ENCODE measurements around the gene PARD6G.

DNA sequence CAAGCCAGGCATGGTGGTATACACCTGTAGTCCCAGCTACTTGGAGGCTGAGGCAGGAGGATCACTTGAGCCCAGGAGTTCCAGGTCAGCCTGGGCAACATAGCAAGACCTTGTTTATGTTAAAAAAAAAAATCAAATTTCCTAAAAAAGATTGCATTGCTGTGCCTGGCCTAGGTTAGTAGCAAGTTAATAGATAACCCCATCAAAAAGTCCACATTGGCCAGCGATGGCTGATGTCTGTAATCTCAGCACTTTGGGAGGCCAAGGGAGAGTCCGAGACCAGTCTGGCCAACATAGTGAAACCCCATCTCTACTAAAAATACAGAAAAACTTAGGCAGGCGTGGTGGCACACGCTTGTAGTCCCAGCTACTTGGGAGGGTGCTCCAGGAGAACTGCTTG, 38.7 kb downstream of the PARD6G start:
- no peak for TF ChIP-seq TCF7L2 (IDR thresholded peaks at IDR 0.05; ENCODE audit: low read depth, low read length)
- no peak for TF ChIP-seq ZNF274 (CRISPR knock-in tag; IDR thresholded peaks at IDR 0.05)
- no peak for TF ChIP-seq ZNF567 (CRISPR knock-in tag; IDR thresholded peaks at IDR 0.05; ENCODE audit: borderline replicate concordance)
- no peak for TF ChIP-seq MTA1 (CRISPR knock-in tag; IDR thresholded peaks at IDR 0.05; ENCODE audit: borderline replicate concordance)
- no peak for TF ChIP-seq SOX5 (CRISPR knock-in tag; IDR thresholded peaks at IDR 0.05; ENCODE audit: borderline replicate concordance)
- TF ChIP-seq POLR2A (IDR thresholded peaks at IDR 0.05; ENCODE audit: insufficient read depth in 1 of 2, low read depth in 2 of 2, low read length in 2 of 2): no peak
- TF ChIP-seq ZNF224 (CRISPR knock-in tag; IDR thresholded peaks at IDR 0.05): no peak

Data from HepG2 (cell line).